ENCODE results near the gene SLC35A3. TPM values are rescaled to one million over a fixed set of nuclear protein-coding genes. Genes with fewer than 3 reads are reported as not detected.

Gene SLC35A3
- total and polyA plus RNA-seq, 7 experiments from 2014 or later: 13.9 to 31.6 (median 24.2) TPM

GRCh38 chr1:100074604-100075395, 105.0 kb downstream of the SLC35A3 start:
- Mint-ChIP-seq H3K36me3 (peaks cover 15 to 52% (median 39%) of the 10 kb centered on the region in 5 donors), H3K4me3 (no peak overlapping the region)

GRCh38 chr1:100075773-100076172, 106.0 kb downstream of the SLC35A3 start:
- CTCF ChIA-PET: no interaction called here
- no peak for ATAC-seq
- H3K36me3 Mint-ChIP-seq: peaks cover 10 to 45% (median 34%) of the 10 kb centered on the region in 5 donors

More at GRCh38 chr1:100074604-100075395, 105.0 kb downstream of the SLC35A3 start:
- H3K4me1 Mint-ChIP-seq: peaks cover 0 to 16% (median 4%) of the 10 kb centered on the region in 7 donors
- H3K9me3 Mint-ChIP-seq: no peaks in the 10 kb centered on the region
- H3K27ac ChIP-seq (ENCODE audit: low read depth, low read length): no peak overlapping the region
- CTCF ChIA-PET: no interaction called here
- H3K4me3 ChIP-seq (ENCODE audit: low read length): no peak overlapping the region
- no peaks in the 10 kb centered on the region for H3K27me3 Mint-ChIP-seq
- ATAC-seq (no peak), DNase-seq (no peak)
- no peaks in the 10 kb centered on the region for H3K27me3 ChIP-seq (ENCODE audit: control insufficient read depth in 2 of 2, insufficient read depth in 2 of 2, low read length in 2 of 2)
- H3K36me3 ChIP-seq (ENCODE audit: control insufficient read depth in 2 of 3, insufficient read depth in 3 of 3, low read length in 3 of 3): peaks cover 24 to 78% (median 31%) of the 10 kb centered on the region in 3 experiments
- peak overlapping the region in 3 of 9 donors; percentile 6 to 76 (median 72) for H3K27ac Mint-ChIP-seq
- no peaks in the 10 kb centered on the region for H3K4me1 ChIP-seq (ENCODE audit: control insufficient read depth in 2 of 2, insufficient read depth in 2 of 2, low read length in 2 of 2)
- POLR2A ChIA-PET: no interaction called here
- H3K9me3 ChIP-seq (ENCODE audit: control insufficient read depth in 2 of 3, low read length in 3 of 3): no peaks in the 10 kb centered on the region
- intact Hi-C loops (cut with micrococcal nuclease): no loop called here

GRCh38 chr1:100076319-100076718, 106.5 kb downstream of the SLC35A3 start:
- H3K27ac Mint-ChIP-seq: peak overlapping the region in 6 of 9 donors; percentile 1 to 58 (median 19)
- intact Hi-C loops (cut with micrococcal nuclease): no loop called here
- no peaks in the 10 kb centered on the region for H3K9me3 Mint-ChIP-seq
- CTCF ChIA-PET: interaction anchor here (0.6 kb wide), 1 partner anchor 57 kb away, joined by 4 read pairs; no protein-coding TSS in a partner anchor
- DNase-seq (no peak), ATAC-seq (no peak)
- Histone ChIP-seq H3K4me1 (ENCODE audit: control insufficient read depth in 2 of 2, insufficient read depth in 2 of 2, low read length in 2 of 2) (no peaks in the 10 kb centered on the region), H3K27ac (ENCODE audit: low read depth, low read length) (no peak overlapping the region), H3K9me3 (ENCODE audit: control insufficient read depth in 2 of 3, low read length in 3 of 3) (no peaks in the 10 kb centered on the region), H3K27me3 (ENCODE audit: control insufficient read depth in 2 of 2, insufficient read depth in 2 of 2, low read length in 2 of 2) (no peaks in the 10 kb centered on the region), H3K36me3 (ENCODE audit: control insufficient read depth in 2 of 3, insufficient read depth in 3 of 3, low read length in 3 of 3) (peaks cover 24 to 77% (median 42%) of the 10 kb centered on the region in 3 experiments), H3K4me3 (ENCODE audit: low read length) (no peak overlapping the region)
- peaks cover 0 to 9% (median 3%) of the 10 kb centered on the region in 7 donors for H3K4me1 Mint-ChIP-seq
- no peak overlapping the region for H3K4me3 Mint-ChIP-seq
- H3K27me3 Mint-ChIP-seq: no peaks in the 10 kb centered on the region
- peaks cover 10 to 43% (median 32%) of the 10 kb centered on the region in 5 donors for H3K36me3 Mint-ChIP-seq
- POLR2A ChIA-PET: no interaction called here

More at GRCh38 chr1:100075773-100076172, 106.0 kb downstream of the SLC35A3 start:
- H3K4me3 Mint-ChIP-seq: no peak overlapping the region
- no peak for DNase-seq
- H3K27me3 Mint-ChIP-seq: no peaks in the 10 kb centered on the region
- POLR2A ChIA-PET: no interaction called here
- H3K27me3 ChIP-seq (ENCODE audit: control insufficient read depth in 2 of 2, insufficient read depth in 2 of 2, low read length in 2 of 2): no peaks in the 10 kb centered on the region
- peaks cover 0 to 11% (median 3%) of the 10 kb centered on the region in 7 donors for H3K4me1 Mint-ChIP-seq
- H3K9me3 Mint-ChIP-seq: no peaks in the 10 kb centered on the region
- peak overlapping the region in 6 of 9 donors; percentile 12 to 70 (median 48) for H3K27ac Mint-ChIP-seq
- intact Hi-C loops (cut with micrococcal nuclease): no loop called here
- H3K4me3 ChIP-seq (ENCODE audit: low read length): no peak overlapping the region
- no peaks in the 10 kb centered on the region for H3K4me1 ChIP-seq (ENCODE audit: control insufficient read depth in 2 of 2, insufficient read depth in 2 of 2, low read length in 2 of 2)
- H3K36me3 ChIP-seq (ENCODE audit: control insufficient read depth in 2 of 3, insufficient read depth in 3 of 3, low read length in 3 of 3): peaks cover 24 to 76% (median 36%) of the 10 kb centered on the region in 3 experiments
- no peaks in the 10 kb centered on the region for H3K9me3 ChIP-seq (ENCODE audit: control insufficient read depth in 2 of 3, low read length in 3 of 3)
- H3K27ac ChIP-seq (ENCODE audit: low read depth, low read length): no peak overlapping the region

- ChIA-PET POLR2A (no interaction called here), CTCF (interaction anchor here (0.6 kb wide), 1 partner anchor 57 kb away, joined by 4 read pairs; no protein-coding TSS in a partner anchor)
- Mint-ChIP-seq H3K4me3 (no peak overlapping the region), H3K9me3 (no peaks in the 10 kb centered on the region), H3K27ac (peak overlapping the region in 1 of 9 donors; percentile 9), H3K27me3 (no peaks in the 10 kb centered on the region), H3K4me1 (peaks cover 0 to 9% (median 3%) of the 10 kb centered on the region in 7 donors), H3K36me3 (peaks cover 10 to 40% (median 28%) of the 10 kb centered on the region in 5 donors)
- H3K36me3 ChIP-seq (ENCODE audit: control insufficient read depth in 2 of 3, insufficient read depth in 3 of 3, low read length in 3 of 3): peaks cover 20 to 77% (median 43%) of the 10 kb centered on the region in 3 experiments
- intact Hi-C loops (cut with micrococcal nuclease): no loop called here
- no peak overlapping the region for H3K27ac ChIP-seq (ENCODE audit: low read depth, low read length)
- no peaks in the 10 kb centered on the region for H3K9me3 ChIP-seq (ENCODE audit: control insufficient read depth in 2 of 3, low read length in 3 of 3)
- DNase-seq (no peak), ATAC-seq (no peak)
- H3K4me1 ChIP-seq (ENCODE audit: control insufficient read depth in 2 of 2, insufficient read depth in 2 of 2, low read length in 2 of 2): no peaks in the 10 kb centered on the region
- no peak overlapping the region for H3K4me3 ChIP-seq (ENCODE audit: low read length)
- no peaks in the 10 kb centered on the region for H3K27me3 ChIP-seq (ENCODE audit: control insufficient read depth in 2 of 2, insufficient read depth in 2 of 2, low read length in 2 of 2)
These were observed 106.9 kb downstream of the SLC35A3 start for GRCh38 chr1:100076744-100077143.

GRCh38 chr1:100077531-100077930, 107.7 kb downstream of the SLC35A3 start:
- CTCF ChIA-PET: no interaction called here
- no peak overlapping the region for H3K4me3 ChIP-seq (ENCODE audit: low read length)

GRCh38 chr1:100080331-100080730, 110.5 kb downstream of the SLC35A3 start:
- POLR2A ChIA-PET: no interaction called here
- H3K9me3 Mint-ChIP-seq: no peaks in the 10 kb centered on the region
- H3K4me1 ChIP-seq (ENCODE audit: control insufficient read depth in 2 of 2, insufficient read depth in 2 of 2, low read length in 2 of 2): no peaks in the 10 kb centered on the region
- H3K4me3 Mint-ChIP-seq: no peak overlapping the region
- peaks cover 0 to 3% (median 0%) of the 10 kb centered on the region in 7 donors for H3K4me1 Mint-ChIP-seq
- H3K36me3 Mint-ChIP-seq: peaks cover 0 to 25% (median 9%) of the 10 kb centered on the region in 5 donors
- CTCF ChIA-PET: no interaction called here
- DNase-seq: no peak
- no peak overlapping the region for H3K27ac ChIP-seq (ENCODE audit: low read depth, low read length)
- peak overlapping the region in 3 of 9 donors; percentile 8 to 38 (median 10) for H3K27ac Mint-ChIP-seq
- H3K9me3 ChIP-seq (ENCODE audit: control insufficient read depth in 2 of 3, low read length in 3 of 3): no peaks in the 10 kb centered on the region
- ATAC-seq: no peak
- no peak overlapping the region for H3K4me3 ChIP-seq (ENCODE audit: low read length)
- no peaks in the 10 kb centered on the region for H3K27me3 Mint-ChIP-seq
- no peaks in the 10 kb centered on the region for H3K27me3 ChIP-seq (ENCODE audit: control insufficient read depth in 2 of 2, insufficient read depth in 2 of 2, low read length in 2 of 2)
- peaks cover 6 to 49% (median 43%) of the 10 kb centered on the region in 3 experiments for H3K36me3 ChIP-seq (ENCODE audit: control insufficient read depth in 2 of 3, insufficient read depth in 3 of 3, low read length in 3 of 3)
- intact Hi-C loops (cut with micrococcal nuclease): no loop called here

More at GRCh38 chr1:100077531-100077930, 107.7 kb downstream of the SLC35A3 start:
- peaks cover 10 to 39% (median 23%) of the 10 kb centered on the region in 5 donors for H3K36me3 Mint-ChIP-seq
- POLR2A ChIA-PET: no interaction called here
- no peaks in the 10 kb centered on the region for H3K27me3 Mint-ChIP-seq
- no peaks in the 10 kb centered on the region for H3K9me3 ChIP-seq (ENCODE audit: control insufficient read depth in 2 of 3, low read length in 3 of 3)
- H3K27me3 ChIP-seq (ENCODE audit: control insufficient read depth in 2 of 2, insufficient read depth in 2 of 2, low read length in 2 of 2): no peaks in the 10 kb centered on the region
- H3K27ac Mint-ChIP-seq: peak overlapping the region in 5 of 9 donors; percentile 2 to 63 (median 15)
- peaks cover 12 to 73% (median 47%) of the 10 kb centered on the region in 3 experiments for H3K36me3 ChIP-seq (ENCODE audit: control insufficient read depth in 2 of 3, insufficient read depth in 3 of 3, low read length in 3 of 3)
- no peak overlapping the region for H3K27ac ChIP-seq (ENCODE audit: low read depth, low read length)
- no peaks in the 10 kb centered on the region for H3K4me1 ChIP-seq (ENCODE audit: control insufficient read depth in 2 of 2, insufficient read depth in 2 of 2, low read length in 2 of 2)
- DNase-seq (no peak), ATAC-seq (no peak)
- intact Hi-C loops (cut with micrococcal nuclease): no loop called here
- H3K4me1 Mint-ChIP-seq: peaks cover 0 to 6% (median 3%) of the 10 kb centered on the region in 7 donors
- H3K9me3 Mint-ChIP-seq: no peaks in the 10 kb centered on the region
- H3K4me3 Mint-ChIP-seq: no peak overlapping the region
